Mesenchymal stem cell (in vitro differentiated cells and primary cell): ENCODE data around the gene PTPRA.
"Not testable (repeated sequence)": the region's sequence is repeated elsewhere in the genome, so short reads cannot be mapped to it uniquely, and the experiment has no call there.

Experiments used
- DNase-seq: peaks from one replicate; pipeline ENCODE4 v3.0.0-alpha.2; 2013
- H2AFZ ChIP-seq: one replicate; pipeline ENCODE4 v1.6.1; 2013; ENCODE audit warnings: low read depth, mild to moderate bottlenecking, control low read depth, inconsistent platforms, low read length, moderate library complexity
- H2AK5ac ChIP-seq: 2 replicates; pipeline ENCODE4 v1.6.1; 2013; ENCODE audit warnings: low read length, moderate library complexity, mild to moderate bottlenecking, inconsistent platforms; ENCODE audit not compliant: severe bottlenecking
- H2BK120ac ChIP-seq: one replicate; pipeline ENCODE4 v1.6.1; 2013; ENCODE audit warnings: low read depth, mild to moderate bottlenecking, inconsistent platforms, low read length, moderate library complexity
- H2BK12ac ChIP-seq, 2 experiments: one replicate each; pipeline ENCODE4 v1.6.1; 2013; ENCODE audit warnings: inconsistent platforms in 2 of 2, low read length in 2 of 2, mild to moderate bottlenecking in 2 of 2, moderate library complexity in 2 of 2, control low read depth in 1 of 2
- H2BK15ac ChIP-seq: one replicate; pipeline ENCODE4 v1.6.1; 2013; ENCODE audit warnings: mild to moderate bottlenecking, low read depth, inconsistent platforms; ENCODE audit not compliant: poor library complexity, severe bottlenecking
- H2BK5ac ChIP-seq: 2 replicates; pipeline ENCODE4 v1.6.1; 2013; ENCODE audit warnings: low read depth, mild to moderate bottlenecking, low read length, control low read depth, inconsistent platforms; ENCODE audit not compliant: poor library complexity, severe bottlenecking
- H3K14ac ChIP-seq, 2 experiments: one replicate each; pipeline ENCODE4 v1.6.1; 2013; ENCODE audit warnings: inconsistent platforms in 2 of 2, low read length in 2 of 2, control low read depth in 1 of 2, mild to moderate bottlenecking in 1 of 2, moderate library complexity in 1 of 2
- H3K18ac ChIP-seq, 2 experiments: one replicate each; pipeline ENCODE4 v1.6.1; 2013; ENCODE audit warnings: inconsistent platforms in 2 of 2, low read length in 2 of 2, control low read depth in 1 of 2, low read depth in 1 of 2, mild to moderate bottlenecking in 1 of 2
- H3K23ac ChIP-seq, 2 experiments: one replicate each; pipeline ENCODE4 v1.6.1; 2013; ENCODE audit warnings: inconsistent platforms in 2 of 2, low read length in 2 of 2, mild to moderate bottlenecking in 2 of 2, moderate library complexity in 2 of 2, control low read depth in 1 of 2
- H3K27ac ChIP-seq: 2 replicates; pipeline ENCODE4 v1.5.1; 2013; ENCODE audit warnings: mild to moderate bottlenecking, moderate library complexity, low read length, control low read depth, inconsistent platforms; ENCODE audit not compliant: poor library complexity, severe bottlenecking
- H3K27me3 ChIP-seq, 2 experiments: 2 replicates each; pipeline versions ENCODE4 v1.6.1 to v1.7.0; 2013; ENCODE audit warnings: low read length in 2 of 2, mild to moderate bottlenecking in 2 of 2, moderate library complexity in 2 of 2, control low read depth in 1 of 2, inconsistent platforms in 1 of 2; ENCODE audit not compliant: control insufficient read depth in 1 of 2, insufficient read depth in 1 of 2
- H3K36me3 ChIP-seq, 2 experiments: 2 replicates each; pipeline versions ENCODE4 v1.6.1 to v1.7.0; 2013; ENCODE audit warnings: low read length in 2 of 2, control low read depth in 1 of 2, inconsistent platforms in 1 of 2, low read depth in 1 of 2, mild to moderate bottlenecking in 1 of 2; ENCODE audit not compliant: insufficient read depth in 2 of 2, control insufficient read depth in 1 of 2
- H3K4ac ChIP-seq, 2 experiments: one replicate each; pipeline ENCODE4 v1.6.1; 2013; ENCODE audit warnings: inconsistent platforms in 2 of 2, low read length in 2 of 2, mild to moderate bottlenecking in 2 of 2, moderate library complexity in 2 of 2, control low read depth in 1 of 2, low read depth in 1 of 2
- H3K4me1 ChIP-seq: 2 replicates; pipeline ENCODE4 v1.6.1; 2013; ENCODE audit warnings: low read depth, low read length, control low read depth; ENCODE audit not compliant: control insufficient read depth, insufficient read depth
- H3K4me2 ChIP-seq: 2 replicates; pipeline ENCODE4 v1.6.1; 2013; ENCODE audit warnings: low read length, mild to moderate bottlenecking, inconsistent platforms; ENCODE audit not compliant: poor library complexity, severe bottlenecking
- H3K4me3 ChIP-seq, 2 experiments: 2 replicates each; pipeline versions ENCODE4 v1.5.1 to v1.7.0; 2013; ENCODE audit warnings: low read length in 2 of 2, mild to moderate bottlenecking in 2 of 2, control low read depth in 1 of 2, low read depth in 1 of 2; ENCODE audit not compliant: insufficient read depth in 1 of 2
- H3K79me1 ChIP-seq: replicated peaks from 2 replicates; pipeline ENCODE4 v1.6.1; 2013; ENCODE audit warnings: mild to moderate bottlenecking, control low read depth, low read length, inconsistent platforms; ENCODE audit not compliant: poor library complexity, severe bottlenecking
- H3K9ac ChIP-seq: 2 replicates; pipeline ENCODE4 v1.7.0; 2013; ENCODE audit warnings: mild to moderate bottlenecking, low read length, moderate library complexity
- H3K9me3 ChIP-seq: 2 replicates; pipeline ENCODE4 v1.7.0; 2013; ENCODE audit warnings: mild to moderate bottlenecking, low read length; ENCODE audit not compliant: control insufficient read depth
- H4K8ac ChIP-seq: one replicate; pipeline ENCODE4 v1.6.1; 2013; ENCODE audit warnings: inconsistent platforms, mild to moderate bottlenecking, low read length, moderate library complexity
- H4K91ac ChIP-seq: one replicate; pipeline ENCODE4 v1.6.1; 2013; ENCODE audit warnings: mild to moderate bottlenecking, low read length, inconsistent platforms
- WGBS: methylation state at CpG from one replicate; pipeline ENCODE4 v1.1.7; 2013; ENCODE audit warnings: mixed read lengths; 5-methylcytosine and 5-hydroxymethylcytosine counted together

Gene PTPRA

DNA sequence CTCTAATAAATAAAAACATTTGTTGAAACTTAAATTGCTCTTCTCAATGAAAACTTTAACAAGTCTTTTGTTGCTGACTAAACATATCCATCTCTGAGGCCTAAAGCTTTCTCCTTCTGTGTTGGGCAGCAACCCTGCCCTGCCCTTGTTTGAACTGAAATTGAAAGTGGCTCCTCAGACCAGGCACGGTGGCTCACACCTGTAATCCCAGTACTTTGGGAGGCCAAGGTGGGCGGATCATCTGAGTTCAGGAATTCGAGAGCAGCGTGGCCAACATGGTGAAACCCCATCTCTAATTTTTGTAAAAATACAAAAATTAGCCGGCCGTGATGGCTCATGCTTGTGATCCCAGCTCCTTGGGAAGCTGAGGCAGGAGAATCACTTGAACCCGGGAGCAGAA, 140.9 kb downstream of the PTPRA start:
- Histone ChIP-seq H3K27ac (no peak overlapping the region), H3K4me1 (peaks cover 2% of the 10 kb centered on the region), H3K18ac (no peak overlapping the region), H3K27me3 (no peaks in the 10 kb centered on the region), H3K4ac (no peak overlapping the region), H2BK12ac (no peak overlapping the region), H2BK120ac (no peak overlapping the region), H4K91ac (no peak overlapping the region), H2BK5ac (no peak overlapping the region), H4K8ac (no peak overlapping the region), H2AFZ (no peak overlapping the region), H3K9me3 (no peaks in the 10 kb centered on the region), H3K14ac (no peak overlapping the region), H3K23ac (no peak overlapping the region), H3K4me3 (no peak overlapping the region), H2BK15ac (no peak overlapping the region), H3K79me1 (peaks cover 5% of the 10 kb centered on the region), H3K4me2 (no peak overlapping the region), H3K9ac (no peak overlapping the region), H2AK5ac (no peak overlapping the region), H3K36me3 (peaks cover 14 to 77% of the 10 kb centered on the region in 2 experiments)
- 98% methylated on average over 7 of the region's 7 CpGs for WGBS
- DNase-seq = no peak

DNA sequence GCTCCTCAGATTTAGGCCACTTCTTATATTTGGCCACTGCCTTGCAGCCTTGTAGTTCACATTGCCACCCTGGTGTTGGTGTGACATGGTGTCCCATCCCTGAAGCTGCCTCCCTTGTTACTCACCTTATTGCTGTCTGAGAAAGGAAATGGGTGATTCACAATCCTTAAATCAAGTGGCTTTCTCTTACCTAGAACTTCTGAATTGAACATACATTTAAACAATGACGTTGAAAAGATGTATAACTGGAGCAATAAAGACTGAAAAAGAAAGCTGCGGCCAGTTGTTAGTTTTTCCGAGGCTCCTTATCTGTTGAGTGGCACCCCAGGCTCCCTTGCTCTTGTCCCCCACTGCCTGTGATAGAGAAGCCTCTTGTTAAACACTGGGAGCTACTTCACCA, 141.4 kb downstream of the PTPRA start:
- Histone ChIP-seq H3K9me3 (no peaks in the 10 kb centered on the region), H2AFZ (no peak overlapping the region), H3K23ac (no peak overlapping the region), H3K4me1 (peaks cover 2% of the 10 kb centered on the region), H2AK5ac (no peak overlapping the region), H2BK12ac (no peak overlapping the region), H3K36me3 (peaks cover 14 to 72% of the 10 kb centered on the region in 2 experiments), H4K8ac (no peak overlapping the region), H3K27ac (no peak overlapping the region), H2BK5ac (no peak overlapping the region), H3K4ac (no peak overlapping the region), H3K79me1 (peaks cover 5% of the 10 kb centered on the region), H3K27me3 (no peaks in the 10 kb centered on the region), H2BK15ac (no peak overlapping the region), H3K9ac (no peak overlapping the region), H3K18ac (no peak overlapping the region), H3K14ac (no peak overlapping the region), H2BK120ac (no peak overlapping the region), H4K91ac (no peak overlapping the region), H3K4me3 (no peak overlapping the region), H3K4me2 (no peak overlapping the region)
- WGBS = 95% methylated on average over 3 of the region's 3 CpGs
- no peak for DNase-seq

DNA sequence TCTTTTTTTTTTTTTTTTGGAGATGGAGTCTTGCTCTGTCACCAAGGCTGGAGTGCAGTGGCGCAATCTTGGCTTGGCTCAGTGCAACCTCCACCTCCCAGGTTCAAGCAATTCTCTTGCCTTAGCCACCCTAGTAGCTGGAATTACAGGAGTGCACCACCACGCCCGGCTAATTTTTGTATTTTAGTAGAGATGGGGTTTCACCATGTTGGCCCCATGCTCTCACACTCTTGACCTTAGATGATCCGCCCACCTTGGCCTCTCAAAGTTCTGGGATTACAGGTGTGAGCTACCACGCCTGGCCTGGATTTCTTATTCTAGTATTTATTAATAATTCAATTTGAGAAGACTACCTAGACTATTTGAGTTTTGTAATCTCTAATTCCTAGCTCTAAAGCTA, 142.0 kb downstream of the PTPRA start:
- not testable (repeated sequence) for H3K14ac ChIP-seq, H2BK5ac ChIP-seq, H3K4me3 ChIP-seq, H2BK15ac ChIP-seq, H3K79me1 ChIP-seq, H4K91ac ChIP-seq, H3K27ac ChIP-seq, H3K4ac ChIP-seq, DNase-seq, H2BK12ac ChIP-seq, H3K9ac ChIP-seq, H4K8ac ChIP-seq, H3K18ac ChIP-seq, H3K9me3 ChIP-seq, H3K27me3 ChIP-seq, H2AK5ac ChIP-seq, H2BK120ac ChIP-seq, H3K4me2 ChIP-seq, H3K23ac ChIP-seq, H2AFZ ChIP-seq, H3K4me1 ChIP-seq
- WGBS = 100% methylated on average over 2 of the region's 5 CpGs
- peaks cover 9 to 69% of the 10 kb centered on the region in 2 experiments for H3K36me3 ChIP-seq

DNA sequence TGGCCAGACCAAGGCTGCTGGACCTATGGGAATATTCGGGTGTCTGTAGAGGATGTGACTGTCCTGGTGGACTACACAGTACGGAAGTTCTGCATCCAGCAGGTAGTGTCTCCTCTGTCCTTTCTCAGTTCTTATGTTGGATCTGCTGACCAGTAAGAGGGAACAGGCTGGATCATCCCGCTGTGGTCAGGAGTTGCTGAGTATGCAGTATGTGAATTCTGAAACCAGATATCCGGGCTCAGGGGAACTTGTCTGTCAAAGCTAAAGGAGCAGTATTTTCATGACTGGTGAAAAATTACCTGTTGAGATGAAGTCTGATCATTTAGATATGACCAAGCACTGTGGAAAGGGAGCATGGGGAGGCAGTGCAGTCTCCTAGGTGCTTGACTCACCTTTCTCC, 148.0 kb downstream of the PTPRA start:
- Histone ChIP-seq H3K9me3 (no peaks in the 10 kb centered on the region), H2BK120ac (no peak overlapping the region), H3K27ac (no peak overlapping the region), H4K91ac (no peak overlapping the region), H3K18ac (no peak overlapping the region), H2AK5ac (no peak overlapping the region), H3K14ac (no peak overlapping the region), H3K79me1 (peaks cover 6% of the 10 kb centered on the region), H3K4me3 (no peak overlapping the region), H3K4ac (no peak overlapping the region), H2AFZ (no peak overlapping the region), H3K4me1 (peaks cover 21% of the 10 kb centered on the region), H4K8ac (no peak overlapping the region), H3K36me3 (peaks cover 38 to 70% of the 10 kb centered on the region in 2 experiments), H3K27me3 (no peaks in the 10 kb centered on the region), H2BK15ac (no peak overlapping the region), H2BK5ac (no peak overlapping the region), H3K4me2 (no peak overlapping the region), H3K9ac (no peak overlapping the region), H3K23ac (no peak overlapping the region), H2BK12ac (no peak overlapping the region)
- no peak for DNase-seq
- over 99% methylated on average over 4 of the region's 4 CpGs for WGBS
